ENCODE measurements around the gene PLEKHG1. TPM values are rescaled to one million over a fixed set of nuclear protein-coding genes. Genes with fewer than 3 reads are reported as not detected.

PLEKHG1 gene
- total and polyA plus RNA-seq, 2 experiments from 2014 or later, result 0.89 to 2.5 TPM

GRCh38 chr6:150622476-150622875, 22.8 kb downstream of the PLEKHG1 start:
- no peaks in the 10 kb centered on the region for H3K79me2 ChIP-seq (replicated peaks; ENCODE audit: insufficient read depth)
- H4K20me1 ChIP-seq (replicated peaks; ENCODE audit: insufficient read depth), result no peaks in the 10 kb centered on the region
- no peak overlapping the region for H3K27ac Mint-ChIP-seq
- H3K27me3 ChIP-seq (ENCODE audit: insufficient read depth), result no peaks in the 10 kb centered on the region
- H3K4me3 Mint-ChIP-seq, result no peak overlapping the region
- no peak for TF ChIP-seq EZH2phosphoT487 (IDR thresholded peaks at IDR 0.05; ENCODE audit: unreplicated experiment)
- no peak for TF ChIP-seq NANOG (IDR thresholded peaks at IDR 0.05; ENCODE audit: borderline replicate concordance)
- TF ChIP-seq, protein P1, sequence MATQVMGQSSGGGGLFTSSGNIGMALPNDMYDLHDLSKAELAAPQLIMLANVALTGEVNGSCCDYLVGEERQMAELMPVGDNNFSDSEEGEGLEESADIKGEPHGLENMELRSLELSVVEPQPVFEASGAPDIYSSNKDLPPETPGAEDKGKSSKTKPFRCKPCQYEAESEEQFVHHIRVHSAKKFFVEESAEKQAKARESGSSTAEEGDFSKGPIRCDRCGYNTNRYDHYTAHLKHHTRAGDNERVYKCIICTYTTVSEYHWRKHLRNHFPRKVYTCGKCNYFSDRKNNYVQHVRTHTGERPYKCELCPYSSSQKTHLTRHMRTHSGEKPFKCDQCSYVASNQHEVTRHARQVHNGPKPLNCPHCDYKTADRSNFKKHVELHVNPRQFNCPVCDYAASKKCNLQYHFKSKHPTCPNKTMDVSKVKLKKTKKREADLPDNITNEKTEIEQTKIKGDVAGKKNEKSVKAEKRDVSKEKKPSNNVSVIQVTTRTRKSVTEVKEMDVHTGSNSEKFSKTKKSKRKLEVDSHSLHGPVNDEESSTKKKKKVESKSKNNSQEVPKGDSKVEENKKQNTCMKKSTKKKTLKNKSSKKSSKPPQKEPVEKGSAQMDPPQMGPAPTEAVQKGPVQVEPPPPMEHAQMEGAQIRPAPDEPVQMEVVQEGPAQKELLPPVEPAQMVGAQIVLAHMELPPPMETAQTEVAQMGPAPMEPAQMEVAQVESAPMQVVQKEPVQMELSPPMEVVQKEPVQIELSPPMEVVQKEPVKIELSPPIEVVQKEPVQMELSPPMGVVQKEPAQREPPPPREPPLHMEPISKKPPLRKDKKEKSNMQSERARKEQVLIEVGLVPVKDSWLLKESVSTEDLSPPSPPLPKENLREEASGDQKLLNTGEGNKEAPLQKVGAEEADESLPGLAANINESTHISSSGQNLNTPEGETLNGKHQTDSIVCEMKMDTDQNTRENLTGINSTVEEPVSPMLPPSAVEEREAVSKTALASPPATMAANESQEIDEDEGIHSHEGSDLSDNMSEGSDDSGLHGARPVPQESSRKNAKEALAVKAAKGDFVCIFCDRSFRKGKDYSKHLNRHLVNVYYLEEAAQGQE (IDR thresholded peaks at IDR 0.05; ENCODE audit: unreplicated experiment), result no peak
- TF ChIP-seq POLR2AphosphoS5 (IDR thresholded peaks at IDR 0.05; ENCODE audit: low read depth), result no peak
- no peak for TF ChIP-seq EZH2 (IDR thresholded peaks at IDR 0.05; ENCODE audit: low read depth, unreplicated experiment)
- no peak for TF ChIP-seq ZNF114 (CRISPR knock-in tag; IDR thresholded peaks at IDR 0.05)
- TF ChIP-seq ZNF462 (CRISPR knock-in tag; IDR thresholded peaks at IDR 0.05), result no peak
- no peak for TF ChIP-seq CREB1 (CRISPR knock-in tag; IDR thresholded peaks at IDR 0.05; ENCODE audit: low read depth)
- no peak for TF ChIP-seq ETS1 (IDR thresholded peaks at IDR 0.05)
- no peak for TF ChIP-seq STAT1 (IDR thresholded peaks at IDR 0.05; ENCODE audit: unreplicated experiment)
- no peak for TF ChIP-seq ZNF331 (CRISPR knock-in tag; IDR thresholded peaks at IDR 0.05; ENCODE audit: low read depth)
- TF ChIP-seq JUNB (IDR thresholded peaks at IDR 0.05; ENCODE audit: unreplicated experiment), result no peak
- no peak for TF ChIP-seq CTCF (conservative IDR thresholded peaks at IDR 0.05; ENCODE audit: low read depth in 2 of 2)
- H3K4me1 ChIP-seq (ENCODE audit: insufficient read depth), result no peaks in the 10 kb centered on the region
- no peaks in the 10 kb centered on the region for H3K9me2 ChIP-seq (ENCODE audit: insufficient read depth)
- no peaks in the 10 kb centered on the region for H3K27me3 Mint-ChIP-seq (ENCODE audit: insufficient read depth, low read depth, poor library complexity)
- no peaks in the 10 kb centered on the region for H3K4me1 Mint-ChIP-seq
- DNase-seq (ENCODE audit: low spot score), result no peak
- H3F3A ChIP-seq (replicated peaks; ENCODE audit: low read depth), result no peaks in the 10 kb centered on the region
- no peak overlapping the region for H3K4me3 ChIP-seq
- no peaks in the 10 kb centered on the region for H3K36me3 Mint-ChIP-seq (ENCODE audit: low read depth)
- no peak overlapping the region for H3K27ac ChIP-seq (ENCODE audit: low read depth)
- no peak overlapping the region for H2AFZ ChIP-seq
- peaks cover 8% of the 10 kb centered on the region; the same call in 1 of the 3 replicates for H3K9me3 Mint-ChIP-seq
- no peaks in the 10 kb centered on the region for H3K36me3 ChIP-seq (ENCODE audit: insufficient read depth)
- no peak overlapping the region for H3K4me2 ChIP-seq
- ATAC-seq, result no peak
